ENCODE data around the gene TTC7B.

DNA sequence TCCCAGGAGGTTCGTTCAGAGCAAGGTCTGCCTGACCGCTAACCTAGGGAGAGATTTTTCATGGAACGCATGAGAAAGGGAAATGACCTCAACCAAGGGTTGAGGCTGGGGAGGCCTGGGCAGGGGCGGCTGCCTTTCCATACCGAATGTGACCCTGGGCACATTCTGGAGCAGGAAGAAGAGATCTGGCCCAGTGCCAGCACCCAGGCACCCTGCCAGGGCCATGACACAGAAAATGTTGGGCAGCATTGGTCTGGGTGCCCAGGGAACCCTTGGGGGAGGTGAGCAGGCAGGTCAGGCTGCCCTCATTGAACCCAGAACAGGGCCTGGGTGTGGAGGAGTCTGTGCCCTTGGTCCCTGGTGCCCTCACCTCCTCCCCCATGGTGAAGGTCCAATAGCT, 312.6 kb downstream of the TTC7B start:
- TF ChIP-seq ZNF274 (IDR thresholded peaks at IDR 0.05; ENCODE audit: low read depth, low read length), result no peak
- TF ChIP-seq SUZ12 (IDR thresholded peaks at IDR 0.05; ENCODE audit: extremely low read depth, insufficient read depth, insufficient read length), result no peak

Measured in NT2/D1 (cell line).